Testis (tissue), 2 donors: ENCODE results near the gene NR2F2.
A peak's percentile ranks its signal among the peaks of the same experiment; 100 is the strongest.

Experiments used
- CTCF ChIP-seq, 3 experiments: fragments of 450-650 bp in 2 of 3; fragments of 200-600 bp in 1 of 3; sonication (generic) in 1 of 3; IDR thresholded peaks; one replicate each; pipeline ENCODE4 v1.5.1; 2016 to 2019; ENCODE audit warnings: antibody characterized with exemption in 3 of 3, mild to moderate bottlenecking in 2 of 3, moderate library complexity in 1 of 3
- POLR2A ChIP-seq: fragments of 450-650 bp; IDR thresholded peaks from one replicate; pipeline ENCODE4 v1.6.1; 2017; ENCODE audit warnings: antibody characterized with exemption, mild to moderate bottlenecking, moderate library complexity

GRCh38 chr15:96330450-96331143, at the start of gene NR2F2:
- TF ChIP-seq CTCF (IDR thresholded peaks at IDR 0.05) = no peak
- peak; percentile 53 for TF ChIP-seq POLR2A
